ENCODE measurements around the gene RELL2. TPM values are rescaled to one million over a fixed set of nuclear protein-coding genes. Genes with fewer than 3 reads are reported as not detected.

RELL2 gene
- total RNA-seq, 1 experiment from 2014 or later = 9.8 TPM

DNA sequence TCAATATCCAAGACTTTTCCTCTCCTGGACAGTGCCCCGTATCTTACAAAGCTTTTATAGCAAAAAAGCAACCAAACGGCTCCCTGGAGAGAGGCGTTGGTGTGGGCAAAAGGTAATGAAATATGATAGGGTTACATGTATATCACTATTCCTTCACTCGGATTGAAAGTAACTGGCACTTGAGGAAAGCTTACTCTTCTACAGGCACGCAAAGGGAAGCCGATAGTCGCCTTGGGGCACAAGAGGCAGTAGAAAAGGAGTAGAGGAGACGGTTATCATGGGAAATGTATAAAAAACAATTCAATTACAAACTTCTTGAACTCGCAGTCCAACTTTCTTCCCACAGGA, 19.1 kb upstream of the RELL2 start:
- H4K8ac ChIP-seq (replicated peaks; ENCODE audit: insufficient read length, low read depth, low read length) = no peak overlapping the region
- H2BK5ac ChIP-seq (ENCODE audit: insufficient read length, low read length) = no peak overlapping the region
- no peaks in the 10 kb centered on the region for H3K9me3 ChIP-seq (ENCODE audit: control insufficient read depth, low read depth, low read length)
- Mint-ChIP-seq H3K27me3 (ENCODE audit: low read depth) (no peaks in the 10 kb centered on the region), H3K4me1 (peaks cover 39 to 45% of the 10 kb centered on the region in 2 experiments), H3K27ac (peak overlapping the region; percentile 96 to 99 (median 96)), H3K36me3 (ENCODE audit: insufficient read depth in 1 of 3, low read depth in 3 of 3) (peaks cover 3 to 24% (median 17%) of the 10 kb centered on the region in 3 experiments; a peak in 5 of 7 replicates), H3K4me3 (peak overlapping the region; percentile 91 to 98), H3K9me3 (peaks cover 0 to 3% of the 10 kb centered on the region in 2 experiments; a peak in 1 of 5 replicates)
- H3K27me3 ChIP-seq (ENCODE audit: insufficient read depth, low read length) = no peaks in the 10 kb centered on the region
- H3K9ac ChIP-seq (ENCODE audit: extremely low read depth, insufficient read length, low read length) = peak overlapping the region; percentile 52
- H2AFZ ChIP-seq (ENCODE audit: low read length) = no peak overlapping the region
- H3K4me2 ChIP-seq (ENCODE audit: insufficient read depth, insufficient read length, low read length) = peak overlapping the region; percentile 86
- no peaks in the 10 kb centered on the region for H3K79me1 ChIP-seq (ENCODE audit: insufficient read depth, low read depth, low read length, poor library complexity, severe bottlenecking)
- peaks cover 15% of the 10 kb centered on the region; the same call in 1 of the 2 replicates for H3K79me2 ChIP-seq (ENCODE audit: insufficient read depth, low read length)
- H2AK5ac ChIP-seq (ENCODE audit: insufficient read length, low read length) = no peak overlapping the region
- WGBS (ENCODE audit: extremely low coverage, insufficient read length, low lambda C conversion rate) = no CpG with 5 or more reads among the region's 9 CpGs
- H3K23me2 ChIP-seq (ENCODE audit: insufficient read length, low read depth, low read length, poor library complexity, severe bottlenecking) = no peaks in the 10 kb centered on the region
- H2BK20ac ChIP-seq (ENCODE audit: low read depth, low read length, poor library complexity, severe bottlenecking) = no peak overlapping the region
- no peaks in the 10 kb centered on the region for H4K20me1 ChIP-seq (ENCODE audit: control insufficient read depth, insufficient read depth, insufficient read length)
- H3K4ac ChIP-seq (ENCODE audit: low read depth, low read length) = no peak overlapping the region
- no peak overlapping the region for H4K5ac ChIP-seq (ENCODE audit: insufficient read length, low read depth, low read length)
- DNase-seq = no peak
- no peak overlapping the region for H4K91ac ChIP-seq (ENCODE audit: insufficient read length, low read depth, low read length)
- H3K18ac ChIP-seq (ENCODE audit: insufficient read length, low read depth, low read length) = no peak overlapping the region
- TF ChIP-seq, protein P1, sequence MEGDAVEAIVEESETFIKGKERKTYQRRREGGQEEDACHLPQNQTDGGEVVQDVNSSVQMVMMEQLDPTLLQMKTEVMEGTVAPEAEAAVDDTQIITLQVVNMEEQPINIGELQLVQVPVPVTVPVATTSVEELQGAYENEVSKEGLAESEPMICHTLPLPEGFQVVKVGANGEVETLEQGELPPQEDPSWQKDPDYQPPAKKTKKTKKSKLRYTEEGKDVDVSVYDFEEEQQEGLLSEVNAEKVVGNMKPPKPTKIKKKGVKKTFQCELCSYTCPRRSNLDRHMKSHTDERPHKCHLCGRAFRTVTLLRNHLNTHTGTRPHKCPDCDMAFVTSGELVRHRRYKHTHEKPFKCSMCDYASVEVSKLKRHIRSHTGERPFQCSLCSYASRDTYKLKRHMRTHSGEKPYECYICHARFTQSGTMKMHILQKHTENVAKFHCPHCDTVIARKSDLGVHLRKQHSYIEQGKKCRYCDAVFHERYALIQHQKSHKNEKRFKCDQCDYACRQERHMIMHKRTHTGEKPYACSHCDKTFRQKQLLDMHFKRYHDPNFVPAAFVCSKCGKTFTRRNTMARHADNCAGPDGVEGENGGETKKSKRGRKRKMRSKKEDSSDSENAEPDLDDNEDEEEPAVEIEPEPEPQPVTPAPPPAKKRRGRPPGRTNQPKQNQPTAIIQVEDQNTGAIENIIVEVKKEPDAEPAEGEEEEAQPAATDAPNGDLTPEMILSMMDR (conservative IDR thresholded peaks at IDR 0.05) = no peak
- no peak overlapping the region for H2BK12ac ChIP-seq (ENCODE audit: insufficient read length, low read depth, low read length)
- no peak overlapping the region for H2BK15ac ChIP-seq (ENCODE audit: low read depth, low read length)
- H3K27ac ChIP-seq (ENCODE audit: insufficient read length, low read depth, low read length) = no peak overlapping the region
- H2BK120ac ChIP-seq (ENCODE audit: low read depth, low read length, poor library complexity, severe bottlenecking) = no peak overlapping the region
- H3K14ac ChIP-seq (ENCODE audit: insufficient read depth, low read length) = no peak overlapping the region
- peaks cover 2% of the 10 kb centered on the region for H3K4me1 ChIP-seq (ENCODE audit: insufficient read depth, low read length)
- no peak overlapping the region for H3T11ph ChIP-seq (ENCODE audit: low read length)
- no peak overlapping the region for H3K23ac ChIP-seq (ENCODE audit: insufficient read length, low read depth, low read length)
- no peak overlapping the region for H3K56ac ChIP-seq (ENCODE audit: insufficient read length, low read depth, low read length)
